GM18909 (cell line): Measurements from ENCODE around the gene RNF169.

Experiments
- ATAC-seq: cut with Tn5 transposase; IDR thresholded peaks from one replicate; pipeline ENCODE4 v1.9.1; 2021; ENCODE audit warnings: mild to moderate bottlenecking; ENCODE audit not compliant: unreplicated experiment, poor library complexity

Gene RNF169

DNA sequence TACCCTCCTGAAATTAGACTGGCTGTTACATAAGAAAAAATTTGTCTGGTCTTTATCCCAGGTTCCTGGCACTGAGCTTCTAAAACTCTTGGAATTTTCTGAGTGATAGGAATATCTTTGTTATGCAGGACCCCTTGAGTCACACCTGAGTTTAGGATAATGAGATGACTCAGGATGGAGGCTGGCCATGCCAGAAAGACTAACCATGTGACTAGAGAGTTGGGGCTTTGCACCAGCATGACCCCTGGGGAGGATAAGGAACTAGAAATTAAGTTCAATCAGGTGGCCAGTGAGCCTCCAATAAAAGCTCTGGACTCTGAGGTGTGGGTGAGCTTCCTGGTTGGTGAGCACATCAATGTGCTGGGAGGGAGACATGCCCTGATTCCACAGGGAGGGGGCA is 112.1 kb downstream of the RNF169 start:
- no peak for ATAC-seq

DNA sequence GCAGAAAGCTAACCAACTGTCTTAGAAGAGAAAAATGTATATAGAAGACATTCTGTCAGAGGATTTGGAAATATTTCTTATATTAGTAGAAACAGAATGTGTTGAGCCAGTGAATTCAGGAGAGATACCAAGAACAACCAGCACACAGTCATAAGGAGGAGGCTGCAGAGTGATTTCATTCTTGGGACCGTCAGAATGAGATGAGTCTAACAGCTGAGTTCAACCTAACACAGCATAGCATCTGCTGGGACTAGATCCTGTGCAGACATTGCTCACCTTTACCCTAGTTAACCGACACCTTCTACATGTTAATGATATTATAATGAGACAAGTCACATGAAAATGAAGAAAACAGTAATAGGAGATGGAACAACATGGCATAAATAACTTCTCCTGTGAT is 114.8 kb downstream of the RNF169 start:
- ATAC-seq = no peak

DNA sequence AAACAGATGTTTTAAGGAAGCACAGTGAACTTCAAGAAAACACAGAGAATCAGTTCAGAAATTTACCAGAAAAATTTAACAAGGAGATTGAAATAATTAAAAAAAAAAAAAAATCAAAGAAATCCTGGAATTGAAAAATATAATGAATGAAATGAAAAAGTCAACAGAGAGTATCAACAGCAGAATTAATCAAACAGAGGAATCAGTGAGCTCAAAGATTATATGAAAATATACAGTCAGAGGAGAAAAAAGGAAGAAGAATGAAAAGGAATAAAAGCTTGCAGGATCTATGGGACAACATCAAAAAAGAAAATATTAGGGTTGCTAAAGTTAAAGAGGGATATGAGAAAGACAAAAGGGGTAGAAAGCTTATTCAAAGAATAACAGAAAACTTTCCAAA is 117.9 kb downstream of the RNF169 start:
- no peak for ATAC-seq

DNA sequence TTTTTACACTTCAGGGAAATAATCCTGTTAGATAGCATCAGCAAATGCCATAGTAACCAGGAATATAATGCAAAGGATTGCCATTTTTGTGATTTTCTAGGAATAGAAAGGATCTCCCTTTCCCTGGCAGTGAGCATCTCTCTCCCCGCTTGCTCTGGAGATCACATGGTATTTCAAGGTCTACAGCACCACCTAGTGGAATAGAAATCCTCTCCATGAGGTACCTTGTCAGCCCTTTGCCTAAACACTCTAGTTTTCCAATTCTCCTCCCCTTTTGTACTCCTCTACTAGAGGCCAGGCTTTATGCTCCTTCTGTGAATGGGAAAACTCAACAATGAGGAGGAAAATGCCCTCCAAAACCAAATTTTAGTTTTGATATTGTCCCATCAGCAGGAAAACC is 121.8 kb downstream of the RNF169 start:
- ATAC-seq = no peak

DNA sequence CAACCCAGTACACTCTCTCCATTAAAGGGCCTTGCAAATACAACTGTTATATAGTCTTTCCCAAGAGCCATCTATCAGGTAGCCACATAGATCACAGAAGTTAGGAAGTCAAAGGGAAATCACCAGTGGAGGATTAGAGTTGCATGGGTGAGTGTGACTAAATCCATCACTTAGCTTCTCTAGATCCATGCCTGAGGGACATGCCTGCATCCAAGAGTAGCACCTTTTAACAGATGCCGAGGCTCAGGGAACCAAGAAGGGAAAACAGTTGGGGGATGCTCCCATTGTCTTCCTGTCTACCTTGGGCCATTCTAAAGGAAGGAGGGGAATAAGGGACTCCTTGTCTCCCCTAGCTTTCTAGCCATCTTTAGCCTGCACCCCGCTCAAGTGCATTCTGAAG is 122.4 kb downstream of the RNF169 start:
- ATAC-seq = no peak

DNA sequence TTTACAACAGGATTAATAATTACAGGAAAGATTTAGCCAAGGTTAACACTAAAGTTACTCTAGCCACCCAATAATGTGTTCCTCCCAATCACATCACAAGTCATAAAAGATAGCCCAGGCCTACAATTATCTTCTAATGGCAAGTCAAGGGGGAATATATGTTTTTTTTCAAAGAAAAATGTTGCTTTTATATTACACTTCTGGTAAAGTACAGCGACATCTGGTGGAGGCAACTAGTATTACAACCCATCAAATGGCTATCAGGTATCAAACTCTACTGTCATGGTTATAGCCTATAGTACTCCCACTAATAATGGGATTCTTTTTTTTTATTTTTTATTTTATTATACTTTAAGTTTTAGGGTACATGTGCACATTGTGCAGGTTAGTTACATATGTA is 128.5 kb downstream of the RNF169 start:
- ATAC-seq = no peak
